NCI-H510A treated with DMSO at 0.1 percent for 48 hours (cell line): ENCODE measurements around the gene TENM3.

Experiments used
- DNase-seq: peaks from one replicate; lab custom pipeline; 2025; lab: John Stamatoyannopoulos, UW

Gene TENM3

GRCh38 chr4:182288534-182288933 lies 45.3 kb downstream of the TENM3 start:
- DNase-seq, result no peak

- DNase-seq, result no peak
These were observed 46.6 kb downstream of the TENM3 start for GRCh38 chr4:182289809-182290208.

GRCh38 chr4:182291175-182291574 lies 48.0 kb downstream of the TENM3 start:
- no peak for DNase-seq

- DNase-seq, result no peak
These were observed 48.5 kb downstream of the TENM3 start for GRCh38 chr4:182291597-182292270.

GRCh38 chr4:182292612-182293011 lies 49.4 kb downstream of the TENM3 start:
- no peak for DNase-seq

- DNase-seq, result no peak
These were observed 50.6 kb downstream of the TENM3 start for GRCh38 chr4:182293691-182294255.

- DNase-seq, result no peak
These were observed 51.2 kb downstream of the TENM3 start for GRCh38 chr4:182294451-182294850.

GRCh38 chr4:182297659-182298058 lies 54.5 kb downstream of the TENM3 start:
- no peak for DNase-seq

GRCh38 chr4:182301736-182302135 lies 58.5 kb downstream of the TENM3 start:
- no peak for DNase-seq

GRCh38 chr4:182303847-182304246 lies 60.6 kb downstream of the TENM3 start:
- no peak for DNase-seq

GRCh38 chr4:182306792-182307507 lies 63.7 kb downstream of the TENM3 start:
- no peak for DNase-seq

GRCh38 chr4:182307746-182308145 lies 64.5 kb downstream of the TENM3 start:
- DNase-seq, result no peak

- DNase-seq, result no peak
These were observed 66.7 kb downstream of the TENM3 start for GRCh38 chr4:182309877-182310276.

GRCh38 chr4:182310316-182310715 lies 67.1 kb downstream of the TENM3 start:
- DNase-seq, result no peak

- no peak for DNase-seq
These were observed 67.8 kb downstream of the TENM3 start for GRCh38 chr4:182310962-182311361.

- no peak for DNase-seq
These were observed 71.3 kb downstream of the TENM3 start for GRCh38 chr4:182314537-182314936.

- DNase-seq, result no peak
These were observed 75.1 kb downstream of the TENM3 start for GRCh38 chr4:182318256-182318655.

GRCh38 chr4:182320092-182320491 lies 76.9 kb downstream of the TENM3 start:
- DNase-seq, result no peak

- DNase-seq, result no peak
These were observed 77.4 kb downstream of the TENM3 start for GRCh38 chr4:182320580-182320979.

- DNase-seq, result no peak
These were observed 81.1 kb downstream of the TENM3 start for GRCh38 chr4:182324282-182324681.

- no peak for DNase-seq
These were observed 82.2 kb downstream of the TENM3 start for GRCh38 chr4:182325397-182325796.

- DNase-seq, result no peak
These were observed 82.7 kb downstream of the TENM3 start for GRCh38 chr4:182325848-182326255.

GRCh38 chr4:182328505-182328904 lies 85.3 kb downstream of the TENM3 start:
- no peak for DNase-seq
